ENCODE measurements around the gene ANKRD12.

The ANKRD12 gene

GRCh38 chr18:9096685-9097084 lies 39.9 kb upstream of the ANKRD12 start:
- TF ChIP-seq POLR2A (IDR thresholded peaks at IDR 0.05; ENCODE audit: low read depth, low read length) (no peak), POLR2AphosphoS5 (IDR thresholded peaks at IDR 0.05; ENCODE audit: low read depth, low read length) (no peak), TAF1 (IDR thresholded peaks at IDR 0.05; ENCODE audit: borderline replicate concordance, low read depth, low read length) (no peak)
- no peak for FAIRE-seq

DNA sequence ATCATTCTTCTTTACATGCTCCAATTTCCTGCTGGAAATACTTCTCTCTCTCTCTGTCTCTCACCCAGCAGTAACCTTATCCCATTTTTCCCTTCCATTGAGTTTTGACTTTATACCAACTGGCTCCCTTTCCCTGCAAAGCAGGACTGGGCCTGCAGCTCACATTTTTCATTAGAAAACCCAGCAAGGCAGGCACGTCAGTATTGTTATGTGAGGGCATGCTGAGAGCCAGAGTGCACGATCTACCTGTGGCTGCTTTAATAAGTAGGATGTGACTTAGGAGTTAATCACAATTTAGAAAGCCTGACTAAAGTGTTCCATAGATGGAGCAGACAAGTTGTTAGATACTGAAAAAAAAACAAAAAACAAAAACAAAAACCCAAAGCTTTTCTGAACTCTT lies 39.2 kb upstream of the ANKRD12 start:
- DNase-seq (ENCODE audit: insufficient read length), result no peak
- FAIRE-seq, result no peak
- no peak for TF ChIP-seq POLR2AphosphoS5 (IDR thresholded peaks at IDR 0.05; ENCODE audit: low read depth, low read length)
- no peak for TF ChIP-seq TAF1 (IDR thresholded peaks at IDR 0.05; ENCODE audit: borderline replicate concordance, low read depth, low read length)
- no peak for TF ChIP-seq POLR2A (IDR thresholded peaks at IDR 0.05; ENCODE audit: low read depth, low read length)

More at GRCh38 chr18:9096685-9097084, 39.9 kb upstream of the ANKRD12 start:
- no peak for DNase-seq (ENCODE audit: insufficient read length)

DNA sequence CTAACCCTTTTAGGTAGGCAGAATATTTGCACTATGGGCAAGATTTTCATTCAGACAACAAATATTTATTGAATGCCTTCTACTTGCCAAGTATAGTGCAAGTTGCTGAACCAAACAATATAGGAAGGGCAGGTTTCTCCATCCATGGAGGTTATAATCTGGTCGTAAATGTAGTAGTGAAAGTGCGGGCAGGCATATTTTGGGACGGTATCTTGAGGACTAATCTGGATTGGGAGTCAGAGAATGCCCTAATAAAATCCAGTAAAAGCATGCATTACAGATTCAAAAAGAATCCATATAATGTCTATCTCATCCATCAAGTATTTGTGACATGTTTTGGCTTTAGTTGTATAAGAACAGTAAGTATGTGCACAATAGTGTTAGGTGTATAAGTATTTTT lies 35.8 kb upstream of the ANKRD12 start:
- DNase-seq (ENCODE audit: insufficient read length), result no peak
- no peak for TF ChIP-seq POLR2A (IDR thresholded peaks at IDR 0.05; ENCODE audit: low read depth, low read length)
- no peak for FAIRE-seq

- peak; percentile 78 for FAIRE-seq
- no peak for TF ChIP-seq TAF1 (IDR thresholded peaks at IDR 0.05; ENCODE audit: borderline replicate concordance, low read depth, low read length)
- peak; percentile 25 for DNase-seq (ENCODE audit: insufficient read length)
These were observed 34.7 kb upstream of the ANKRD12 start for GRCh38 chr18:9101730-9102507.

DNA sequence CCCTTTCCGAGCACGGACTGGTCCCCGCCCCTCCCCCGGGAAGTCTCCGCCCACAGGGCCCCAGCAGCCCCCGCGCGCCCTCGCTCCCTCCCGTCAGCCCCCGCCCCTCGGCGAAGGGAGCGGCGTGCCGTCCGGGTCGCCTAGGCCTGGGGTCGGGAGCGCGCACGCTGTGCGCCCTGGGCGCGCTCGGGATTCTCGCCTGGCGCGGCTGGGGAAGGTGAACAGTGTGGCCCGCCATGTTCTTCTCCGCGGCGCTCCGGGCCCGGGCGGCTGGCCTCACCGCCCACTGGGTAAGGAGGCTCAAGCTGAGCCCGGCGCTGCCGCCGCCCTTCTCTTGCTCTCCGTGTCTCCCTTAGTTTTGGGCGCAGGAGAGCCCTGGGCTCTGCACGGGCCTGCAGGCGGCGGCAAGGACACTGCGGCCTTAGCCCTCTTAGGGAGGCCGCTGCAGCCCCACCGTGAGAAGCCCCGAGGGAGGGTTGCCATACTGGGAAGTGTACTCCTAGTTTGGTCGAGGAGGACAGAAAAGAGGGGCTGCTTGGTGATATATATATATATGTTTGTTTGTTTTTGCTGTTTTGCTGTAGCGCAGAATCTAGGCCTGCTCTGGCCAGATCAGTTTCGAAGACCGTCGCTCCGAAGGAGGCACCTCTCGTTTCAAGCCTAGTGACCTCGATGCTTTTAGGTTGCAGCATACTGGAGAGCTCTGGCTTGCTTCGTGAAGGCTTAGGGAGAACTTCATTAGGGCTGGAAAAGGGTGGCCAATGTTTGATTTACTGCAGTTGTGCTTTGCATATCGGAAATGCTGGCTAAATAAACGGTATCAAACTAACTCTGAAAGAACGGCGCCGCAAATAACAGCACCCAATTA lies 33.8 kb upstream of the ANKRD12 start, which contains the start of gene NDUFV2:
NDUFV2 (plus strand) TSS at position 192 of the 868 bp plus-strand sequence; CDS start at position 237, 45 bp downstream.
- peak; percentile 97 for FAIRE-seq
- peak; percentile 92 for DNase-seq (ENCODE audit: insufficient read length)
- peak; percentile 72; the same call in 1 of the 2 replicates for TF ChIP-seq POLR2A (IDR thresholded peaks at IDR 0.05; ENCODE audit: low read depth, low read length)
- TF ChIP-seq POLR2AphosphoS5 (IDR thresholded peaks at IDR 0.05; ENCODE audit: low read depth, low read length), result peak; percentile 44; the same call in 1 of the 2 replicates
- TF ChIP-seq TAF1 (IDR thresholded peaks at IDR 0.05; ENCODE audit: borderline replicate concordance, low read depth, low read length), result peak; percentile 20; the same call in 1 of the 2 replicates

DNA sequence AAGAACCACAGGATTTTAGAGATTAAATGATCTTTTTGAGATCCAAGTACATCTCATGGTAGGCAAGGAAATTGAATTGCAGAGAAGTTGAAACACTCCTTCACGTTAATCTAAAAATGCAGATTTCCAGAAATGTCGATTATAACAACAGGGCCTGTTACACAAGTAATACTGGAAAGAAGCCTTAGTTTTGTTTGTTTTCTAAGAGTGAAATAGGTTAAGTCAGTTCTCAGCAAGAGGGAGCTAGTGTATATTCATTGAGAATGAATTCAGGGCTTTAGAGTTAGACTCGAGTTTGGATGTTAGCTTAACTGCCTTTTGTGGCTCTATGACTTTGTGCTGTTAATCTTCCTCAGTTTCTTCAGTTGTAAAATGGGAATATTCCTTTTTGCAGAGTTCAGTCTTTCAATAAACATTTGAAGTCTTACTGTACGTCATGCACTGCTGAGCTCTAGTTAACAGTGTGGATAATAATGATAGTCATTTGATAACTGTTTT lies 33.2 kb upstream of the ANKRD12 start:
- FAIRE-seq (peak; percentile 77), DNase-seq (ENCODE audit: insufficient read length) (no peak)
- TF ChIP-seq POLR2A (IDR thresholded peaks at IDR 0.05; ENCODE audit: low read depth, low read length) (no peak), TAF1 (IDR thresholded peaks at IDR 0.05; ENCODE audit: borderline replicate concordance, low read depth, low read length) (no peak), POLR2AphosphoS5 (IDR thresholded peaks at IDR 0.05; ENCODE audit: low read depth, low read length) (no peak)

- DNase-seq (ENCODE audit: insufficient read length) (no peak), FAIRE-seq (no peak)
- TF ChIP-seq POLR2AphosphoS5 (IDR thresholded peaks at IDR 0.05; ENCODE audit: low read depth, low read length), result no peak
- TF ChIP-seq POLR2A (IDR thresholded peaks at IDR 0.05; ENCODE audit: low read depth, low read length), result no peak
- TF ChIP-seq TAF1 (IDR thresholded peaks at IDR 0.05; ENCODE audit: borderline replicate concordance, low read depth, low read length), result no peak
These were observed 32.2 kb upstream of the ANKRD12 start for GRCh38 chr18:9104244-9104901.

- FAIRE-seq (peak; percentile 24), DNase-seq (ENCODE audit: insufficient read length) (no peak)
- TF ChIP-seq POLR2A (IDR thresholded peaks at IDR 0.05; ENCODE audit: low read depth, low read length) (no peak), POLR2AphosphoS5 (IDR thresholded peaks at IDR 0.05; ENCODE audit: low read depth, low read length) (no peak), TAF1 (IDR thresholded peaks at IDR 0.05; ENCODE audit: borderline replicate concordance, low read depth, low read length) (no peak)
These were observed 31.2 kb upstream of the ANKRD12 start for GRCh38 chr18:9105420-9105819.

GRCh38 chr18:9106094-9106493 lies 30.5 kb upstream of the ANKRD12 start:
- FAIRE-seq (no peak), DNase-seq (ENCODE audit: insufficient read length) (no peak)
- TF ChIP-seq POLR2A (IDR thresholded peaks at IDR 0.05; ENCODE audit: low read depth, low read length) (no peak), TAF1 (IDR thresholded peaks at IDR 0.05; ENCODE audit: borderline replicate concordance, low read depth, low read length) (no peak)

- FAIRE-seq (peak; percentile 24), DNase-seq (ENCODE audit: insufficient read length) (no peak)
- no peak for TF ChIP-seq POLR2AphosphoS5 (IDR thresholded peaks at IDR 0.05; ENCODE audit: low read depth, low read length)
- TF ChIP-seq TAF1 (IDR thresholded peaks at IDR 0.05; ENCODE audit: borderline replicate concordance, low read depth, low read length), result no peak
- TF ChIP-seq POLR2A (IDR thresholded peaks at IDR 0.05; ENCODE audit: low read depth, low read length), result no peak
These were observed 29.6 kb upstream of the ANKRD12 start for GRCh38 chr18:9106800-9107584.

All from GM12892 (cell line).